GM12864 (cell line): Measurements from ENCODE around the gene SPOCK1.
"Not testable (repeated sequence)": the region's sequence is repeated elsewhere in the genome, so short reads cannot be mapped to it uniquely, and the experiment has no call there.

Source experiments
- DNase-seq: peaks from one replicate; pipeline ENCODE4 v3.0.0-alpha.2; 2011; ENCODE audit warnings: low read depth
- H3K4me3 ChIP-seq: 2 replicates; pipeline ENCODE4 v1.5.1; 2011; ENCODE audit warnings: mild to moderate bottlenecking, low read depth, low read length, control low read depth
- TF ChIP-seq, protein P1 (sequence below): IDR thresholded peaks from 2 replicates; pipeline ENCODE4 v1.5.1; 2011; ENCODE audit warnings: low read depth, mild to moderate bottlenecking, moderate library complexity, low read length, control low read depth, inconsistent platforms; ENCODE audit errors: missing control alignments

The SPOCK1 gene

DNA sequence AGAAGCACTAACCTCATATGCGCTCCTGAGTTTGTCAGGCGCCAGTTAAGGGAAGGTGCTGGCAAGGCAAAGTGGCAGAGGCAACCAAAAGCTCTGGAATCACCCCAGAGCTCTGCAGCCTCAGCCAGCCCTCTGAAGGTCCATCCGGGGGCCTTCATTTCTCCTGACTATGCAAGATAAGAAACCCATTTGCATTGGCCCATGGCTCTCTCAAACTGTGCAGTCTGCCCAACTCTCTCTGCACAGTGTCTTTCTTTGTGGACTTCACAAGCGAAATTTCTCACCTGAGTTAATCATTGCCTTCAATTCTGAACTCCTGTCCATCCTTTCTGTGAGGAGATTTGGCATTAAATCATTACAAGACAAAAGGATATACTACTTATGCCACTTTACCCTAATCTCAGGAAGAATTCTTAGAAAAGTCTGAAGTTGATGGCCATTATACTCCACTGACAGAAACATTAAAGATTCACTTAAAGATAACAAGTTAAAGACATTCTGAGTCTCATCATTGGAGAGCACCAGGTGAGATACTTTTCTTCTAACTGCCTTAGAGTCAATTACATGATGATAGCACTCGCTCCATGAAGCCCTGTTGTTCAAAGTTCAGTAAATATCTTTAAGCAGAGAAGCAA is 235.6 kb downstream of the SPOCK1 start:
- no peak for DNase-seq
- H3K4me3 ChIP-seq: no peak overlapping the region
- TF ChIP-seq, protein P1, sequence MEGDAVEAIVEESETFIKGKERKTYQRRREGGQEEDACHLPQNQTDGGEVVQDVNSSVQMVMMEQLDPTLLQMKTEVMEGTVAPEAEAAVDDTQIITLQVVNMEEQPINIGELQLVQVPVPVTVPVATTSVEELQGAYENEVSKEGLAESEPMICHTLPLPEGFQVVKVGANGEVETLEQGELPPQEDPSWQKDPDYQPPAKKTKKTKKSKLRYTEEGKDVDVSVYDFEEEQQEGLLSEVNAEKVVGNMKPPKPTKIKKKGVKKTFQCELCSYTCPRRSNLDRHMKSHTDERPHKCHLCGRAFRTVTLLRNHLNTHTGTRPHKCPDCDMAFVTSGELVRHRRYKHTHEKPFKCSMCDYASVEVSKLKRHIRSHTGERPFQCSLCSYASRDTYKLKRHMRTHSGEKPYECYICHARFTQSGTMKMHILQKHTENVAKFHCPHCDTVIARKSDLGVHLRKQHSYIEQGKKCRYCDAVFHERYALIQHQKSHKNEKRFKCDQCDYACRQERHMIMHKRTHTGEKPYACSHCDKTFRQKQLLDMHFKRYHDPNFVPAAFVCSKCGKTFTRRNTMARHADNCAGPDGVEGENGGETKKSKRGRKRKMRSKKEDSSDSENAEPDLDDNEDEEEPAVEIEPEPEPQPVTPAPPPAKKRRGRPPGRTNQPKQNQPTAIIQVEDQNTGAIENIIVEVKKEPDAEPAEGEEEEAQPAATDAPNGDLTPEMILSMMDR: no peak

DNA sequence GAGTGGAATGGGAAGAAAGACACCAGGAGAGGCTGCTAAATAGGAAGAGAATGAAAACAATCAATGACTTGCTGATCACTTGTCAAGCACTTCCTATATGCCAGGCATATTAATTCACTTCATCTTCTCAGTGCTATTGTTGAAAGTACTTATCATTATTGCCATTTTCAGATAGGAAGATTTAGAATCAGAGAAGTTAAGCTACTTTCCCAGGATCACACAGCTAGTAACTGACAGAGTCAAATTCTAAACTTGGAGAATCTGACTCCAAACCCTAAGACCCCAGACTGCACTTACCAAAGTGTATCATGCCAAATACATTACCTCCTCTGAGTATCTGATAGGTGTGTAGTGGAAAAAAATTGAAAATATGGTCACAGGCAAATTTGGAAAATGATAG is 236.3 kb downstream of the SPOCK1 start:
- DNase-seq: no peak
- no peak overlapping the region for H3K4me3 ChIP-seq
- TF ChIP-seq, protein P1: no peak

DNA sequence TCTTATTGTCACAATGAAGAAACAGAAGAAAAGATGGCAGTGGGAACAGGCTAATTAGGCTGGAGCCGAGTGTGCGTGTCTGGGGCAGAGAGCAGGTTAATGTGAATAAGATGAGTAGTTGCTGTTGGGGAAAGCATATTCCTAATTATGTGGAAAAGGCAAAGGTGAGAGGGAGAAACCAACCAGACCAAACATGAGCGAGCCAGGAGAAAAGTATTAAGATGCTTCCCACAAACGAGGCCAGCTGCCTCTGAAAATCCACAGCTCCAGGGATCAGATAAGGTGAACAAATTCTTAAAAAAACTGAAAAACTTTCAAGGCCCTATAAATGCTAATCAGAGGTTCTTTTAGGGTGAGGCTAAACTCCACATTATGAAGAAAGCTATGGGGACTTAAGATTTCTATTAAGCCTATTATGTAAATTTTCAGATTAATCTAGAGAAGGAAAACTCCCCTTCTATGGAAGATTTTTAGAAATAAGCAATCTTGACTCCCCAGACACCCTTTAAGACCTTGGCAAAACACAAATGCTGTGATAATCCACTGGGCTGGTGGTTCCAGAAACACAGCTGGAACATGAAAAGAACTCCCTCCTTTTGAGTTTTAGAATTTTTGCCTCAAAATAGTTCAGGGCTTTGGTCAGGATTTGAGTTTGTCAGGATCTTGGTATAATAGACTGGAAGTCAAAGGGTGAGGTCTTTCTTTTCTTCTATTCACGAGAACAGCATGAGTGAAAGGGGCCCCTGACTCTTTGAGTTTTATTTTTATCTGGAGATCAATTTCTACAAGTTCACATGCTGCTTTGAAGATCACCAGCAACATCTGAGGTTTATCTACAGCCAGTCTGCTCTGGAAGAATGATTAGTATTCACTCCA is 238.1 kb downstream of the SPOCK1 start:
- H3K4me3 ChIP-seq: no peak overlapping the region
- TF ChIP-seq, protein P1: no peak
- no peak for DNase-seq

DNA sequence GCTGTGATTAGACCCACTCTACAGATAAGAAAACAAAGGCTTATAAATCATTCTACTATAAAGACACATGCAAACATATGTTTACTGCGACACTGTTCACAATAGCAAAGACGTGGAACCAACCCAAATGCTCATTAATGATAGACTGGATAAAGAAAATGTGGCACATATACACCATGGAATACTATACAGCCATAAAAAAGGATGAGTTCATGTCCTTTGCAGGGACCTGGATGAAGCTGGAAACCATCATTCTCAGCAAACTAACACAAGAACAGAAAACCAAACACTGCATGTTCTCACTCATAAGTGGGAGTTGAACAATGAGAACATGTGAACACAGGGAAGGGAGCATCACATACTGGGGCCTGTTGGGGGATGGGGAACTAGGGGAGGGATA is 240.0 kb downstream of the SPOCK1 start:
- not testable (repeated sequence) for DNase-seq, H3K4me3 ChIP-seq

DNA sequence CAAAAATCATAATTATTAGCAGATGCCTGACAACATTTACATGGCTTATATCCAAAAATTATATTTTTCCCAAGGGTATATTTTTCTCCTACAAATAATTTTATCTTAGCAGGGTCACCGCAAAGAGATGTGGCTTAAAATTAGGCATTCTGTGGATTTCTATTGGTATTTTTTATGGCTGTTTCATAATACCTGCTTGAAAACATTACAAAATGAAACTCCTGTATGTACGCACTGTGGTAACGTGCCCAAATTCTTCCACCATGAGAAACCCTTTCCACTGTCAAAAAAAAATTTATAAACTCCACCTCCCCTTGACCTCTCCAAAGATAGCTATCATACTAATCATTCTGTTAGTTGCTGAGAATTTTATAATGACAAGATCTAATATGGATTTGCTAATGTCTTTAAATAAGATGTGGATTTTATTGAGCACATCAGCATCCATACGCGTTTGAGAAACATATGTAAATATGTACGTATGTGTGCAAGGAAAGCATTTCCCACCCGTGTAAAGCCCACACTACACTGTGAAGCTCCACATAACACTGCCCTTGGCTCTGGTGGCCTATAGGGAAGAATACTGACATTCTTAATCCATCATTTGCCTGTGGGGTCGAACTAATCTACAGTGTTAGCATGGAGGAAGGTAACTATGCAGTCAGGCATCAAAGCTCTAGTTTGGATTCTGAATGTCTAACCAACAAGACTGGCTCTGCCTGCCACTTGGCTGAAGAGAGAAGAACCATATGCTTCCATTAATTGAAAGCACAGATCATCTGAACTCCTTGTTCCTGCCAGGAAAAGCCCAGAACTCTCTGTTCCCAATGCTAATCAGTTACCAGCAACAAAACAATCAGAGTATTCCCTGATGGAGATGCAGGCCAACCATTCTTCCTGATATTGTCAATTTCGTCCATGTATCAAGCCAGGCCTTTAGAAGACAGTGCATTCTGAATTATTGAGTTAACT is 244.7 kb downstream of the SPOCK1 start:
- TF ChIP-seq, protein P1: no peak
- DNase-seq: no peak
- H3K4me3 ChIP-seq: no peak overlapping the region

DNA sequence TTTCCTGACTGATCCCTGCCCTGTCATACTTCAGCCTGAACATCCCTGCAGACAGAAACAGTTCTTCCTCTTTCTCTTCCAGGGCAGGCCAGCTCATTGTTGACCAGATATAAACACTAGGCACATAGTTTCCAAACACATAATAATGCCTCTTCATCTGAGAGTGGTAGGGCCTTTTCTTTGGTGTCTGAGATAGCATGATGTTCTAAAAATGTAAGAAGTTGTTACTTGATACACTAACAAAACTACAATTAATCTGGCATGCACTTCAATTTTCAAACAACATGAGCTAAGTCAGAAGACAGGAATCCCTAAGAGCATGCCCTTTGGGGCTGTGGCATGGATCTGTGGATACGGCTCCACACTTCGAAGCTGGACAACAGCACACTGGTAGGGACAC is 246.6 kb downstream of the SPOCK1 start:
- H3K4me3 ChIP-seq: no peak overlapping the region
- no peak for DNase-seq

More for the DNA sequence above, 246.6 kb downstream of the SPOCK1 start:
- TF ChIP-seq, protein P1: no peak
